ENCODE measurements around the gene COX20. TPM values are rescaled to one million over a fixed set of nuclear protein-coding genes. Genes with fewer than 3 reads are reported as not detected.

The COX20 gene
- total RNA-seq, 1 donor from 2014 or later = 10.4 TPM

DNA sequence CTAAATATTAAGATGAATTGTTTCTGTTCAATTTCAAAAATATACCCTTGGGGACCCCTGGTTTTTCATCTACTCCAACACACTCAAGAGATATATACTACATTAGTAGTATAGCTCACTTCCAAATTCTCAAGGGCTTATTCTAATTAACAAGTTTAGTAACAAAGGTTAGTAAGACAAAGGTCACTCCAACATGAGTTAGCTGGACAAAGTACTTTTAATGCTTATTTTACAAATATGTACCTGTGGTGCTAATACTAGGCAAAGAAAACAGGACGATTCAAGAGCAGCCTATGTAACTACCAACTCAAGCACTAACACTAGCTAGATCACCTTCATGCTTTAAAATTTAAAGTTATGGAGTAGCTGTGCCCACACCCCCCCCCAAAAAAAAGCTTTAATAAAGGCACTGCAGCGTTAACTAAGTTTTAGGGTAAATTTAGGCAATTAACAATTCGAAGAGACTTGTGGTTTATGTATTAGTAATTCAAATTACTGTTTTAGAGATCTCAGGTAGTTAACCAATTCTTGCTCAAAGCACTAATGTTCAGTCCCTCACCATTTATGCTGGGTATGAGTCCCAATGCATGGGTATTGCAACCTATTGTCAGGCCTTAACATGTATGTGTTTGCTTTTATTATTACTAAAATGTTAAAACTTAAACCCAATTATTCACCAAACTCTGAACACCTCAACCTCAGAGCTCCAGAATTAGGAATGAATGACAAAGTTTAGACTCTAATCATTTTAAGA lies 14.8 kb downstream of the COX20 start:
- H3K27me3 ChIP-seq (ENCODE audit: control insufficient read depth in 3 of 3, insufficient read depth in 3 of 3, low read length in 3 of 3) = no peaks in the 10 kb centered on the region
- H3K27ac ChIP-seq (ENCODE audit: low read depth, low read length) = no peak overlapping the region
- no peak overlapping the region for H3K4me3 ChIP-seq (ENCODE audit: low read length in 3 of 3)
- peaks cover 0 to 5% (median under 1%) of the 10 kb centered on the region in 3 donors for H3K4me1 ChIP-seq (ENCODE audit: control insufficient read depth in 3 of 3, insufficient read depth in 3 of 3, low read length in 3 of 3)
- no peaks in the 10 kb centered on the region for H3K9me3 ChIP-seq (ENCODE audit: control insufficient read depth in 3 of 3, low read length in 3 of 3)
- H3K36me3 ChIP-seq (ENCODE audit: control insufficient read depth in 3 of 3, insufficient read depth in 3 of 3, low read length in 3 of 3) = peaks cover 9 to 67% (median 62%) of the 10 kb centered on the region in 3 donors
- no peak overlapping the region for H3K9ac ChIP-seq (ENCODE audit: low read depth in 1 of 3, low read length in 3 of 3)

GRCh38 chr1:244850896-244851295 lies 15.4 kb downstream of the COX20 start:
- Histone ChIP-seq H3K36me3 (ENCODE audit: control insufficient read depth in 3 of 3, insufficient read depth in 3 of 3, low read length in 3 of 3) (peaks cover 12 to 68% (median 62%) of the 10 kb centered on the region in 3 donors), H3K27me3 (ENCODE audit: control insufficient read depth in 3 of 3, insufficient read depth in 3 of 3, low read length in 3 of 3) (no peaks in the 10 kb centered on the region), H3K4me1 (ENCODE audit: control insufficient read depth in 3 of 3, insufficient read depth in 3 of 3, low read length in 3 of 3) (peaks cover 0 to 8% (median 3%) of the 10 kb centered on the region in 3 donors), H3K27ac (ENCODE audit: low read depth, low read length) (no peak overlapping the region), H3K9ac (ENCODE audit: low read depth in 1 of 3, low read length in 3 of 3) (no peak overlapping the region), H3K9me3 (ENCODE audit: control insufficient read depth in 3 of 3, low read length in 3 of 3) (no peaks in the 10 kb centered on the region), H3K4me3 (ENCODE audit: low read length in 3 of 3) (no peak overlapping the region)

- H3K27ac ChIP-seq (ENCODE audit: low read depth, low read length) = no peak overlapping the region
- H3K9ac ChIP-seq (ENCODE audit: low read depth in 1 of 3, low read length in 3 of 3) = no peak overlapping the region
- H3K9me3 ChIP-seq (ENCODE audit: control insufficient read depth in 3 of 3, low read length in 3 of 3) = no peaks in the 10 kb centered on the region
- no peak overlapping the region for H3K4me3 ChIP-seq (ENCODE audit: low read length in 3 of 3)
- no peaks in the 10 kb centered on the region for H3K27me3 ChIP-seq (ENCODE audit: control insufficient read depth in 3 of 3, insufficient read depth in 3 of 3, low read length in 3 of 3)
- peaks cover 15 to 69% (median 63%) of the 10 kb centered on the region in 3 donors for H3K36me3 ChIP-seq (ENCODE audit: control insufficient read depth in 3 of 3, insufficient read depth in 3 of 3, low read length in 3 of 3)
- H3K4me1 ChIP-seq (ENCODE audit: control insufficient read depth in 3 of 3, insufficient read depth in 3 of 3, low read length in 3 of 3) = peaks cover 0 to 8% (median 3%) of the 10 kb centered on the region in 3 donors
Measured at GRCh38 chr1:244851546-244852231, 16.2 kb downstream of the COX20 start.

- no peaks in the 10 kb centered on the region for H3K9me3 ChIP-seq (ENCODE audit: control insufficient read depth in 3 of 3, low read length in 3 of 3)
- no peaks in the 10 kb centered on the region for H3K27me3 ChIP-seq (ENCODE audit: control insufficient read depth in 3 of 3, insufficient read depth in 3 of 3, low read length in 3 of 3)
- peaks cover 0 to 12% (median 5%) of the 10 kb centered on the region in 3 donors for H3K4me1 ChIP-seq (ENCODE audit: control insufficient read depth in 3 of 3, insufficient read depth in 3 of 3, low read length in 3 of 3)
- H3K9ac ChIP-seq (ENCODE audit: low read depth in 1 of 3, low read length in 3 of 3) = no peak overlapping the region
- peaks cover 20 to 75% (median 66%) of the 10 kb centered on the region in 3 donors for H3K36me3 ChIP-seq (ENCODE audit: control insufficient read depth in 3 of 3, insufficient read depth in 3 of 3, low read length in 3 of 3)
- H3K27ac ChIP-seq (ENCODE audit: low read depth, low read length) = no peak overlapping the region
- no peak overlapping the region for H3K4me3 ChIP-seq (ENCODE audit: low read length in 3 of 3)
Measured at GRCh38 chr1:244852694-244853093, 17.2 kb downstream of the COX20 start.

DNA sequence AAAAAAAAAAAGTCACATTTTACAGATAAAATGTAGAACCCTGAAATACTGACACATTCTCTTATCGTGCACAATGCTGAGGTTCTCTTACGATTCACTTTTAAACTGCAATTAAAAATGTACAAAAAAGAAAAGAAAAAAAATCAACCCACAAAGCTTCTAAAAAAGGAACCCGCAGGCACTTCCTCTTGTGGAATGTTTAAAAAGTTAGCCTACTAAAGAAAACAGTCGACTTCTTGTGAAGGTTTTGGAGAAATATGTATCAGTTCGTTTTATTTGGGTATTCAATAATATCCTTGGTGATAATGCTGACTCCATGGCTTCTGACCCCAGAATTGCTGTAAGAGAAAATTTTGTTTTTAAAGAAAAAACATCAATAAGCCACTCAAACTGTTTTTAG lies 18.7 kb downstream of the COX20 start:
- peaks cover 28 to 85% (median 78%) of the 10 kb centered on the region in 3 donors for H3K36me3 ChIP-seq (ENCODE audit: control insufficient read depth in 3 of 3, insufficient read depth in 3 of 3, low read length in 3 of 3)

DNA sequence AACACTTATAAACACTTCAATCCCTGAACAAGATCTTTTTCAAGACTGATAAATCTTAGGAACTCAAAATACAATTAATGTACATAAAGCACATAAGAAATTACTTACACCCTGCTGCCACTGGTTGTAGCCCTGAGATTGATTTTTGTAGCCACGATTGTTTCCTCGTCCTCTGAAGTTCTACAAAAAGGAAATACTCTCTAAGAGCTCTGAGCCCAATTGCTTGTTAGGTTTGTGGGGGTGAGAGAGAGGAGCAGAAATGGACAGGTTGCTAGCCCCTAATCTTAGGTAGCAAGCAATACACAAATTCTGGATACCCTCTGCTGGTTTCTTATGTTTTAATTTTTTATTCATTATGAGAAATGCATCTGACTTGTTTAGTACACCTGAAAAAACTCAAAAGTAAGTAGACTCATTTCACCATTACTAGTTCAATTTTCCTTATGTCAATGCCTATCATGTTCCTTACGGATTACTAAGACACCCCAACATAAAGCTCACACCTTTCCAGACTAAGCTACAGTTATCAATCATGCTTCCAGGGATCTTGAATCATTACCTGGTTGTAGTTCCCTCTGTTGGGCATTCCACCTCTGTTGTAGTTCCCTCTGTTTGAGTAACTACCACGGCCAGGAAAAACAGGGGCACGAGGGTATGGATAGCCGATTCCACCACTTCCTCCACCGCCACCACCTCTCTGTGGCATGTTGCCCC lies 19.6 kb downstream of the COX20 start:
- H3K36me3 ChIP-seq (ENCODE audit: control insufficient read depth in 3 of 3, insufficient read depth in 3 of 3, low read length in 3 of 3) = peaks cover 33 to 91% (median 83%) of the 10 kb centered on the region in 3 donors
- no peak overlapping the region for H3K9ac ChIP-seq (ENCODE audit: low read depth in 1 of 3, low read length in 3 of 3)
- H3K27me3 ChIP-seq (ENCODE audit: control insufficient read depth in 3 of 3, insufficient read depth in 3 of 3, low read length in 3 of 3) = no peaks in the 10 kb centered on the region
- H3K9me3 ChIP-seq (ENCODE audit: control insufficient read depth in 3 of 3, low read length in 3 of 3) = no peaks in the 10 kb centered on the region
- no peak overlapping the region for H3K4me3 ChIP-seq (ENCODE audit: low read length in 3 of 3)
- peaks cover 12 to 35% (median 26%) of the 10 kb centered on the region in 3 donors for H3K4me1 ChIP-seq (ENCODE audit: control insufficient read depth in 3 of 3, insufficient read depth in 3 of 3, low read length in 3 of 3)
- no peak overlapping the region for H3K27ac ChIP-seq (ENCODE audit: low read depth, low read length)

More for the DNA sequence above, 18.7 kb downstream of the COX20 start:
- Histone ChIP-seq H3K27ac (ENCODE audit: low read depth, low read length) (no peak overlapping the region), H3K9ac (ENCODE audit: low read depth in 1 of 3, low read length in 3 of 3) (no peak overlapping the region), H3K4me3 (ENCODE audit: low read length in 3 of 3) (no peak overlapping the region), H3K9me3 (ENCODE audit: control insufficient read depth in 3 of 3, low read length in 3 of 3) (no peaks in the 10 kb centered on the region), H3K4me1 (ENCODE audit: control insufficient read depth in 3 of 3, insufficient read depth in 3 of 3, low read length in 3 of 3) (peaks cover 6 to 26% (median 17%) of the 10 kb centered on the region in 3 donors), H3K27me3 (ENCODE audit: control insufficient read depth in 3 of 3, insufficient read depth in 3 of 3, low read length in 3 of 3) (no peaks in the 10 kb centered on the region)

GRCh38 chr1:244857761-244858160 lies 22.3 kb downstream of the COX20 start:
- Histone ChIP-seq H3K9ac (ENCODE audit: low read depth in 1 of 3, low read length in 3 of 3) (no peak overlapping the region), H3K27me3 (ENCODE audit: control insufficient read depth in 3 of 3, insufficient read depth in 3 of 3, low read length in 3 of 3) (no peaks in the 10 kb centered on the region), H3K27ac (ENCODE audit: low read depth, low read length) (no peak overlapping the region), H3K9me3 (ENCODE audit: control insufficient read depth in 3 of 3, low read length in 3 of 3) (no peaks in the 10 kb centered on the region), H3K4me3 (ENCODE audit: low read length in 3 of 3) (no peak overlapping the region), H3K4me1 (ENCODE audit: control insufficient read depth in 3 of 3, insufficient read depth in 3 of 3, low read length in 3 of 3) (peaks cover 28 to 52% (median 44%) of the 10 kb centered on the region in 3 donors), H3K36me3 (ENCODE audit: control insufficient read depth in 3 of 3, insufficient read depth in 3 of 3, low read length in 3 of 3) (peaks cover 35 to 84% (median 83%) of the 10 kb centered on the region in 3 donors)

DNA sequence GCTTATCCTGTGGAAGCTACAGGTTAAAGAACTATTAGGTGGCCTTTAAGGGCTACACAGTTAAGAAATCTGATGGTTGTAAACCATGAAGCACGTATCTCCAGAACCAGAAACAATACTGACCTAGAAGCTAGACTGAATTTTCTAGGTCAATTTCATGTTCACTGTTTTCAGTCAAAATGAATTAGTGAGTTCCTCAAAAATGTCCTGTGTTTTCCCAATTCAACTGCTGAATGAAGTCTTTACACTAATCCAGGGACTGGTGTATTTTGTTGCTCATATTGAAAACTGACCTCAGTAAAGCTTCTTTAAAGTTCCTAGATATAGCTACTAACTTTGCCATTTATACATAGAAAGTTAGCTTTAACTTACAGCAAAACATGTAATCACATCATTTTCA lies 22.9 kb downstream of the COX20 start:
- no peaks in the 10 kb centered on the region for H3K9me3 ChIP-seq (ENCODE audit: control insufficient read depth in 3 of 3, low read length in 3 of 3)
- no peak overlapping the region for H3K4me3 ChIP-seq (ENCODE audit: low read length in 3 of 3)
- H3K36me3 ChIP-seq (ENCODE audit: control insufficient read depth in 3 of 3, insufficient read depth in 3 of 3, low read length in 3 of 3) = peaks cover 35 to 79% (median 78%) of the 10 kb centered on the region in 3 donors
- H3K27ac ChIP-seq (ENCODE audit: low read depth, low read length) = no peak overlapping the region
- peaks cover 28 to 52% (median 44%) of the 10 kb centered on the region in 3 donors for H3K4me1 ChIP-seq (ENCODE audit: control insufficient read depth in 3 of 3, insufficient read depth in 3 of 3, low read length in 3 of 3)
- H3K27me3 ChIP-seq (ENCODE audit: control insufficient read depth in 3 of 3, insufficient read depth in 3 of 3, low read length in 3 of 3) = no peaks in the 10 kb centered on the region
- H3K9ac ChIP-seq (ENCODE audit: low read depth in 1 of 3, low read length in 3 of 3) = no peak overlapping the region

GRCh38 chr1:244860078-244860477 lies 24.6 kb downstream of the COX20 start:
- Histone ChIP-seq H3K4me1 (ENCODE audit: control insufficient read depth in 3 of 3, insufficient read depth in 3 of 3, low read length in 3 of 3) (peaks cover 28 to 51% (median 46%) of the 10 kb centered on the region in 3 donors), H3K36me3 (ENCODE audit: control insufficient read depth in 3 of 3, insufficient read depth in 3 of 3, low read length in 3 of 3) (peaks cover 33 to 64% (median 62%) of the 10 kb centered on the region in 3 donors), H3K4me3 (ENCODE audit: low read length in 3 of 3) (peak overlapping the region in 2 of 3 donors; percentile 47 to 96), H3K27me3 (ENCODE audit: control insufficient read depth in 3 of 3, insufficient read depth in 3 of 3, low read length in 3 of 3) (no peaks in the 10 kb centered on the region), H3K27ac (ENCODE audit: low read depth, low read length) (no peak overlapping the region), H3K9ac (ENCODE audit: low read depth in 1 of 3, low read length in 3 of 3) (peak overlapping the region; percentile 27 to 46 (median 45)), H3K9me3 (ENCODE audit: control insufficient read depth in 3 of 3, low read length in 3 of 3) (no peaks in the 10 kb centered on the region)
